ENCODE results near the gene GDF10. TPM values are rescaled to one million over a fixed set of nuclear protein-coding genes. Genes with fewer than 3 reads are reported as not detected.

Gene GDF10
- total and polyA plus RNA-seq, 9 of the 15 experiments (the other 6 are each of a cell fraction or from before 2014, with no cell fraction given), result 0.03 to 0.20 (median 0.11) TPM; not detected in 6

- H2AFZ ChIP-seq (ENCODE audit: low read depth, low read length), result no peak overlapping the region
- intact Hi-C loops (cut with micrococcal nuclease) (no loop called here), in situ Hi-C loops (cut with MboI) (no loop called here)
- H3K27me3 ChIP-seq (ENCODE audit: control insufficient read depth in 2 of 2, insufficient read depth in 2 of 2, low read length in 2 of 2), result peaks cover 4 to 16% of the 10 kb centered on the region in 2 experiments; a peak in 2 of 5 replicates
- H4K20me1 ChIP-seq (replicated peaks; ENCODE audit: control insufficient read depth, insufficient read depth, low read length), result no peaks in the 10 kb centered on the region
- H3K9me1 ChIP-seq (ENCODE audit: control insufficient read depth, insufficient read depth, low read length), result no peaks in the 10 kb centered on the region
- FAIRE-seq (no peak), ATAC-seq (no peak), DNase-seq (ENCODE audit: extremely low read depth in 1 of 4, low spot score in 3 of 4) (no peak)
- no peaks in the 10 kb centered on the region for H3K36me3 ChIP-seq (ENCODE audit: control insufficient read depth, insufficient read depth, low read length)
- H3K79me2 ChIP-seq (ENCODE audit: control insufficient read depth, insufficient read depth, low read length), result no peaks in the 10 kb centered on the region
- BruUV-seq (replicated peaks), result no TSS peak
- WGBS (ENCODE audit: insufficient coverage, low coverage, missing lambda C conversion rate), result 4% methylated on average over 9 of the region's 9 CpGs
- no peak overlapping the region for H3K9ac ChIP-seq (ENCODE audit: insufficient read depth in 1 of 2, low read depth in 2 of 2, low read length in 2 of 2)
- CTCF ChIA-PET (ENCODE audit: low intra/inter-chr PET ratio), result no interaction called here
- POLR2A ChIA-PET, result interaction anchor here (0.6 to 1.7 kb wide), 3 partner anchors 10 to 129 kb away, joined by 3 to 4 read pairs (median 3); no protein-coding TSS in a partner anchor
- TF ChIP-seq BRCA1 (IDR thresholded peaks at IDR 0.05) (no peak), BRCA1 (CRISPR knock-in tag; IDR thresholded peaks at IDR 0.05) (no peak), SIX5 (IDR thresholded peaks at IDR 0.05; ENCODE audit: borderline replicate concordance in 1 of 2, insufficient read depth in 1 of 2, low read depth in 1 of 2, low read length in 2 of 2) (no peak), ZNF395 (CRISPR knock-in tag; IDR thresholded peaks at IDR 0.05) (no peak), EGR1 (conservative IDR thresholded peaks at IDR 0.05) (no peak), ZNF707 (CRISPR knock-in tag; conservative IDR thresholded peaks at IDR 0.05) (no peak)
- no peak overlapping the region for H3K27ac ChIP-seq (ENCODE audit: extremely low read depth, low read depth, low read length)
- H3K9me3 ChIP-seq (replicated peaks; ENCODE audit: control insufficient read depth, insufficient read depth, low read depth, low read length), result no peaks in the 10 kb centered on the region
- H3K4me1 ChIP-seq (replicated peaks in 1 of 2; ENCODE audit: control insufficient read depth in 2 of 2, insufficient read depth in 2 of 2, low read length in 2 of 2), result no peaks in the 10 kb centered on the region
- no peak overlapping the region for H3K4me3 ChIP-seq
- H3K4me2 ChIP-seq (ENCODE audit: insufficient read depth, low read length), result no peak overlapping the region
These were observed 31.3 kb upstream of the GDF10 start for GRCh38 chr10:47268696-47269095.

Data from K562 (cell line).